AG04449 (cell line): ENCODE measurements around the gene GORASP1.

ENCODE experiments used
- CTCF ChIA-PET: fragments of 350-600 bp; formaldehyde crosslinking; extraction: SDS; loops from one replicate; lab custom pipeline; 2021; ENCODE audit warnings: antibody characterized with exemption; lab: Yijun Ruan, JAX
- POLR2A ChIA-PET: fragments of 400-600, 350-600 bp; formaldehyde crosslinking; extraction: SDS; loops from one replicate; lab custom pipeline; 2020; ENCODE audit warnings: antibody characterized with exemption, inconsistent platforms; lab: Yijun Ruan, JAX
- DNase-seq: peaks from one replicate; pipeline ENCODE4 v3.0.0-alpha.2; 2010; ENCODE audit warnings: low read depth, low spot score
- H3K4me3 ChIP-seq: 2 replicates; pipeline ENCODE4 v1.5.1; 2011; ENCODE audit warnings: low read depth, mild to moderate bottlenecking, control low read depth, low read length
- CTCF ChIP-seq: IDR thresholded peaks from one replicate; pipeline ENCODE4 v1.5.1; 2011; ENCODE audit warnings: mild to moderate bottlenecking, moderate library complexity, low read length, control low read depth, inconsistent platforms; ENCODE audit not compliant: insufficient read depth; ENCODE audit errors: missing control alignments

Gene GORASP1

GRCh38 chr3:39142067-39142466 is 34.6 kb upstream of the GORASP1 start:
- no peak for TF ChIP-seq CTCF
- no peak for DNase-seq
- ChIA-PET POLR2A (no interaction called here), CTCF (interaction anchor here (1.5 to 2.3 kb wide), 2 partner anchors 10 to 146 kb away, joined by 3 to 9 read pairs; no protein-coding TSS in a partner anchor)
- H3K4me3 ChIP-seq, result no peak overlapping the region

GRCh38 chr3:39141171-39141995 is 34.0 kb upstream of the GORASP1 start:
- TF ChIP-seq CTCF, result no peak
- H3K4me3 ChIP-seq, result no peak overlapping the region
- POLR2A ChIA-PET, result no interaction called here
- no peak for DNase-seq
- CTCF ChIA-PET, result interaction anchor here (0.6 to 2.3 kb wide), 5 partner anchors 9 to 147 kb away, joined by 3 to 11 read pairs (median 3); partner anchors contain the start of genes GORASP1 and TTC21A

GRCh38 chr3:39140341-39140971 is 33.0 kb upstream of the GORASP1 start:
- ChIA-PET POLR2A (no interaction called here), CTCF (interaction anchor here (1.0 to 2.3 kb wide), 4 partner anchors 8 to 148 kb away, joined by 3 to 11 read pairs (median 6); no protein-coding TSS in a partner anchor)
- no peak for DNase-seq
- no peak overlapping the region for H3K4me3 ChIP-seq
- no peak for TF ChIP-seq CTCF

GRCh38 chr3:39139442-39139841 is 32.0 kb upstream of the GORASP1 start:
- ChIA-PET CTCF (interaction anchor here (0.9 to 1.1 kb wide), 3 partner anchors 12 to 149 kb away, joined by 4 to 11 read pairs (median 6); no protein-coding TSS in a partner anchor), POLR2A (interaction anchor here (1.0 kb wide), 1 partner anchor 12 kb away, joined by 3 read pairs; no protein-coding TSS in a partner anchor)
- no peak for DNase-seq
- TF ChIP-seq CTCF, result no peak
- no peak overlapping the region for H3K4me3 ChIP-seq

GRCh38 chr3:39138804-39139415 is 31.5 kb upstream of the GORASP1 start:
- no peak for TF ChIP-seq CTCF
- ChIA-PET POLR2A (interaction anchor here (1.0 kb wide), 1 partner anchor 12 kb away, joined by 3 read pairs; no protein-coding TSS in a partner anchor), CTCF (interaction anchor here (0.9 to 1.1 kb wide), 2 partner anchors 12 to 149 kb away, joined by 6 to 11 read pairs; no protein-coding TSS in a partner anchor)
- no peak for DNase-seq
- no peak overlapping the region for H3K4me3 ChIP-seq
